ENCODE results near the gene PCDHA10.
"Not testable (repeated sequence)": the region's sequence is repeated elsewhere in the genome, so short reads cannot be mapped to it uniquely, and the experiment has no call there.

The PCDHA10 gene

DNA sequence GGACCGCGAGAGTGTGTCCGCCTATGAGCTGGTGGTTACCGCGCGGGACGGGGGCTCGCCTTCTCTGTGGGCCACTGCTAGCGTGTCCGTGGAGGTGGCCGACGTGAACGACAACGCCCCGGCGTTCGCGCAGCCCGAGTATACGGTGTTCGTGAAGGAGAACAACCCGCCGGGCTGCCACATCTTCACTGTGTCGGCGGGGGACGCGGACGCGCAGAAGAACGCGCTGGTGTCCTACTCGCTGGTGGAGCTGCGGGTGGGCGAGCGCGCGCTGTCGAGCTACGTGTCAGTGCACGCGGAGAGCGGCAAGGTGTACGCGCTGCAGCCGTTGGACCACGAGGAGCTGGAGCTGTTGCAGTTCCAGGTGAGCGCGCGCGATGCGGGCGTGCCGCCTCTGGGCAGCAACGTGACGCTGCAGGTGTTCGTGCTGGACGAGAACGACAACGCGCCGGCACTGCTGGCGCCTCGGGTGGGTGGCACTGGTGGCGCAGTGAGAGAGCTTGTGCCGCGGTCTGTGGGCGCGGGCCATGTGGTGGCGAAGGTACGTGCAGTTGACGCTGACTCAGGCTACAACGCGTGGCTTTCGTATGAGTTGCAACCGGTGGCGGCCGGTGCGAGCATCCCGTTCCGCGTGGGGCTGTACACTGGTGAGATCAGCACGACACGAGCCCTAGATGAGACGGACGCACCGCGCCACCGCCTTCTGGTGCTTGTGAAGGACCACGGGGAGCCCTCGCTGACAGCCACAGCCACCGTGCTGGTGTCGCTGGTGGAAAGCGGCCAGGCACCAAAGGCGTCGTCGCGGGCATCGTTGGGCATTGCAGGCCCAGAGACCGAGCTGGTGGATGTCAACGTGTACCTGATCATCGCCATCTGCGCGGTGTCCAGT, 19.8 kb upstream of the PCDHA10 start:
- Mint-ChIP-seq H3K27me3 (peaks cover 41% of the 10 kb centered on the region), H3K36me3 (peaks cover 16% of the 10 kb centered on the region), H3K27ac (no peak overlapping the region), H3K4me3 (no peak overlapping the region), H3K4me1 (no peaks in the 10 kb centered on the region), H3K9me3 (peaks cover 24% of the 10 kb centered on the region)

DNA sequence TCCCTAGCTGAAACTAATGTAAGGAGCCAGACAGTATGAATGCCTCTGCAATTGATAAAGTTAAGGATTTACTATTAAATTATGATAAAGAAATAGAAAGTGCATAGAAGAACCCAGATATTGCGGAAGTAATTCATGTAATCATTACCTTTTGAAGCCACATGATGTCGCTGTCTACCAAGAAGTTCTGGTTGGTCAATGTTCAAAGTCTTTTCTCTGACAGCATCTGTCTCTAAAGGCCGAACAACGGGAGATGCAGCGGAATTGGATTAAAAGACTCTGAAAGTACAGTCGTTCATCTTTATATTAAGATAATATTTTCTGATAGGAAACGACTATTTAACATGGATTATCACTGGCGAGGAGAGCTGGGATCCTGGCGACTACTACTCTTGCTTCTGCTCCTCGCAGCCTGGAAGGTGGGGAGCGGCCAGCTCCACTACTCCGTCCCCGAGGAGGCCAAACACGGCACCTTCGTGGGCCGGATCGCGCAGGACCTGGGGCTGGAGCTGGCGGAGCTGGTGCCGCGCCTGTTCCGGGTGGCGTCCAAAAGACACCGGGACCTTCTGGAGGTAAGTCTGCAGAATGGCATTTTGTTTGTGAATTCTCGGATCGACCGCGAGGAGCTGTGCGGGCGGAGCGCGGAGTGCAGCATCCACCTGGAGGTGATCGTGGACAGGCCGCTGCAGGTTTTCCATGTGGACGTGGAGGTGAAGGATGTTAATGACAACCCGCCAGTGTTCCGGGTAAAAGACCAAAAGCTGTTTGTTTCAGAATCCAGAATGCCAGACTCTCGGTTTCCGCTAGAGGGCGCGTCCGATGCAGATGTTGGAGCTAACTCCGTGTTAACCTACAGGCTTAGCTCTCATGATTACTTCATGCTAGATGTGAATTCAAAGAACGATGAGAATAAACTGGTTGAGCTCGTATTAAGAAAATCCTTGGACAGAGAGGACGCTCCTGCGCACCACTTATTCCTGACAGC, 14.4 kb upstream of the PCDHA10 start, which contains the start of gene PCDHA8:
PCDHA8 (plus strand) TSS at position 210 of the 985 bp plus-strand sequence; CDS start at position 345, 135 bp downstream.
- H3K4me3 Mint-ChIP-seq, result no peak within 1 kb of the TSS

GRCh38 chr5:140842798-140843733, 12.6 kb upstream of the PCDHA10 start:
- Mint-ChIP-seq H3K4me3 (no peak overlapping the region), H3K27me3 (peaks cover 23% of the 10 kb centered on the region), H3K36me3 (peaks cover 7% of the 10 kb centered on the region), H3K9me3 (peaks cover 17% of the 10 kb centered on the region), H3K4me1 (no peaks in the 10 kb centered on the region), H3K27ac (no peak overlapping the region)

More for the DNA sequence above, 14.4 kb upstream of the PCDHA10 start, which contains the start of gene PCDHA8:
- no peak within 1 kb of the TSS for H3K27ac Mint-ChIP-seq
- peaks cover 10% of the 10 kb centered on the region for H3K9me3 Mint-ChIP-seq
- H3K4me1 Mint-ChIP-seq, result no peaks in the 10 kb centered on the region
- peaks cover 18% of the 10 kb centered on the region for H3K27me3 Mint-ChIP-seq
- H3K36me3 Mint-ChIP-seq, result peaks cover 6% of the 10 kb centered on the region

- not testable (repeated sequence) for H3K27ac Mint-ChIP-seq, H3K9me3 Mint-ChIP-seq, H3K4me3 Mint-ChIP-seq, H3K36me3 Mint-ChIP-seq, H3K4me1 Mint-ChIP-seq
- peaks cover 11% of the 10 kb centered on the region for H3K27me3 Mint-ChIP-seq
These were observed 7.3 kb upstream of the PCDHA10 start, which contains the start of gene PCDHA9 for GRCh38 chr5:140848139-140849102. Gene PCDHA9, plus strand, starts transcription at chr5:140848382. Its CDS starts 114 bp downstream, at chr5:140848496.

GRCh38 chr5:140849831-140850634, 5.7 kb upstream of the PCDHA10 start:
- H3K4me1 Mint-ChIP-seq, H3K9me3 Mint-ChIP-seq, H3K27ac Mint-ChIP-seq, H3K36me3 Mint-ChIP-seq, H3K27me3 Mint-ChIP-seq, H3K4me3 Mint-ChIP-seq: not testable (repeated sequence)

GRCh38 chr5:140857177-140857986, 1.7 kb downstream of the PCDHA10 start:
- no peak overlapping the region for H3K27ac Mint-ChIP-seq
- H3K9me3 Mint-ChIP-seq, result peaks cover 5% of the 10 kb centered on the region
- peaks cover 13% of the 10 kb centered on the region for H3K27me3 Mint-ChIP-seq
- H3K36me3 Mint-ChIP-seq, result peaks cover 2% of the 10 kb centered on the region
- no peaks in the 10 kb centered on the region for H3K4me1 Mint-ChIP-seq
- no peak overlapping the region for H3K4me3 Mint-ChIP-seq

DNA sequence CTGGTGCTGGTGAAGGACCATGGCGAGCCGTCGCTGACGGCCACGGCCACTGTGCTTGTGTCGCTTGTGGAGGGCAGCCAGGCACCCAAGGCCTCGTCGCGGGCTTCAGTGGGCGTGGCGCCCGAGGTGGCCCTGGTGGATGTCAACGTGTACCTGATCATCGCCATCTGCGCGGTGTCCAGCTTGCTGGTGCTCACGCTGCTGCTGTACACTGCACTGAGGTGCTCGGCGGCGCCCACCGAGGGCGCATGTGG, 2.2 kb downstream of the PCDHA10 start:
- H3K36me3 Mint-ChIP-seq, result peaks cover 2% of the 10 kb centered on the region
- H3K27me3 Mint-ChIP-seq, result peaks cover 12% of the 10 kb centered on the region
- H3K9me3 Mint-ChIP-seq, result peaks cover 5% of the 10 kb centered on the region
- no peak overlapping the region for H3K27ac Mint-ChIP-seq
- no peak overlapping the region for H3K4me3 Mint-ChIP-seq
- no peaks in the 10 kb centered on the region for H3K4me1 Mint-ChIP-seq

DNA sequence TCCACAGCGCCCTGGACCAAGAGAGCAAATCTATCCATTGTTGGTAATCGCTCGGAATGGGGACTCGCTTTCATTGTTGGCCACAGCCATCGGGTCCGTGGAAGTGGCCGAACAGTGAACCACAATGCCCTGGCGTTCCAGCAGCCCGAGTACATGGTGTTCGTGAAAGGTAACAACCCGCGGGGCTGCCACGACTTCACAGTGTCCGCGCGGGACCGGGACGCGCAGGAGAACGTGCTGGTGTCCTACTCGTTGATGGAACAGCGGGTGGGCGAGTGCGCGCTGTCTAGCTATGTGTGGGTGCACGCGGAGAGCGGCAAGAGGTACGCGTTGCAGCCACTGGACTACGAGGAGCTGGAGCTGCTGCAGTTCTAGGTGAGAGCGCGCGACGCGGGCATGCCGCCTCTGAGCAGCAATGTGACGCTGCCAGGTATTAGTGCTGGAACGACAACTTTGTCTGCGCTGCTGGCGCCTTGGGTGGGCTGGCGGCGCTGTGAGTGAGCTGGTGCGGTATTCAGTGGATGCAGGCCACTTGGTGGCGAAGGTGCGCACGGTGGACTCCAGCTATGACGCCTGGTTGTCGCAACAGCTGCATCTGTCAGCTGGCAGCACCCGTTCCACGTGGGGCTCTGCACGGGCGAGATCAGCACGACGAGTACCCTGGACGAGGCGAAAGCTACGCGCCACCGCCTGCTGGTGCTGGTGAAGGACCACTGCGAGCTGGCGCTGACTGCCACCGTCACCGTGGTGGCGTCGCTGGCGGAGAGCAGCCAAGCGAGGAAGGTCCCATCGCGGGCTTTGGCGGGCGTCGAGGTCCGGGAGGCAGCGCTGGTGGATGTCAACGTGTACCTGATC, 7.0 kb downstream of the PCDHA10 start:
- H3K27me3 Mint-ChIP-seq, result peaks cover 19% of the 10 kb centered on the region
- H3K9me3 Mint-ChIP-seq, result peaks cover 6% of the 10 kb centered on the region
- no peak overlapping the region for H3K27ac Mint-ChIP-seq
- no peaks in the 10 kb centered on the region for H3K4me1 Mint-ChIP-seq
- H3K4me3 Mint-ChIP-seq, result no peak overlapping the region
- peaks cover 2% of the 10 kb centered on the region for H3K36me3 Mint-ChIP-seq

- H3K27me3 Mint-ChIP-seq, result peaks cover 23% of the 10 kb centered on the region
- no peak within 1 kb of the TSS for H3K27ac Mint-ChIP-seq
- peaks cover 16% of the 10 kb centered on the region for H3K9me3 Mint-ChIP-seq
- no peak within 1 kb of the TSS for H3K4me3 Mint-ChIP-seq
- no peaks in the 10 kb centered on the region for H3K4me1 Mint-ChIP-seq
- peaks cover 3% of the 10 kb centered on the region for H3K36me3 Mint-ChIP-seq
These were observed 13.2 kb downstream of the PCDHA10 start, which contains the start of gene PCDHA11 for GRCh38 chr5:140868721-140869554. Gene PCDHA11, plus strand, starts transcription at chr5:140868957. Its CDS starts 147 bp downstream, at chr5:140869104.

DNA sequence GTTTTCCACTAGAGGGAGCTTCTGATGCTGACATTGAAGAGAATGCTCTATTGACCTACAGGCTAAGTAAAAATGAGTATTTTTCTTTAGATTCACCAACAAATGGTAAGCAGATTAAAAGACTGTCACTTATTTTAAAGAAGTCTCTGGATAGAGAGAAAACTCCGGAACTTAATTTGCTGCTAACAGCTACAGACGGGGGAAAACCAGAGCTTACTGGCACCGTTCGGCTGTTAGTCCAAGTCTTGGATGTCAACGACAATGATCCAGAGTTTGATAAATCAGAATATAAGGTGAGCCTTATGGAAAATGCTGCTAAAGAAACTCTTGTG, 13.8 kb downstream of the PCDHA10 start:
- no peak overlapping the region for H3K4me3 Mint-ChIP-seq
- no peak overlapping the region for H3K27ac Mint-ChIP-seq
- H3K4me1 Mint-ChIP-seq, result no peaks in the 10 kb centered on the region
- H3K27me3 Mint-ChIP-seq, result peaks cover 25% of the 10 kb centered on the region
- peaks cover 3% of the 10 kb centered on the region for H3K36me3 Mint-ChIP-seq
- H3K9me3 Mint-ChIP-seq, result peaks cover 13% of the 10 kb centered on the region

All from activated naive CD4-positive, alpha-beta T cell treated with anti-CD3 and anti-CD28 coated beads, Interleukin-2, amount 50 U/mL, for 24 hours (primary cell).